ENCODE data around the gene BAIAP2. TPM values are rescaled to one million over a fixed set of nuclear protein-coding genes. Genes with fewer than 3 reads are reported as not detected.

Gene BAIAP2
- total and polyA plus RNA-seq, 2 of the 13 experiments (the other 11 are each of a cell fraction or from before 2014, with no cell fraction given) = 22.5 to 24.0 TPM

DNA sequence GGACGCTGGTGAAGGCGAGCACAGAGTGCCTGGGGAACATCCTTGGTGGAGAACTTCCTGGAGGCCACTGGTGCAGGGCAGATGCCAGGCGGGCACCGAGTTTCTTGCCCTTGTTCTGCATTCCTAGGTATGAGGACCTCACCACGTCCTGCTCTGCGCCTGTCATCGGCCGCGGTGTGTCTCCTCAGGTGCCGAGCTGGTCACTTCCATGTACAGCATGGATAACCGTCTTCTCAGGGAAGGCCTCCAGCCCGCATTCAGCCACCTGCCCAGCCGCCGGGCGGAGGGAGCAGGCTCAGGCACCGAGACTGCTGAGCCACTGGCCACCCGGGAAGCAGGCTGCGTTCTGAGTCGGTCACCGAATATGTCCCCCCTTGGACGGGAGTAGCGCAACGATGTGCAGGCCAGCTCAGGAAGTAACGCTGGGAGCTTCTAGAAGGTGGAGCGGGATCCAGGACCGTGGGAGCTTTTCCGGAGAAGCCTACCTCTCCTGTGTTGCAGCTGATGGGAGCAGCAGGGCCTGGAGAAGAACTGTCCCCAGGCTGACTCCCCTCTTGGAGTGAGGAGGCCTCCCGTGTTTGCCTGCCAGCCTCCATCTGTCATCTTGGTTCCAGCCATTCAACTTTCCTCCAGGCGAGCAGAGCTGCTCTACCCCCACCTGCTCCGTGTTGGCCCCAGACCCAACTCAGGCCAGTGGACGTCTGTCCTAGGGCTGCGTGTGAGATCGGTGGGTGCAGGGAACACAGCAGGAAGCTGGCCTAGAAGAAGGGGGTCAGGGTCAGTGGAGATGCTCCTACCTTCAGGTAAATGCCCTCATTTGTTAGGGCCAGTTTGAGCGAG is 2.1 kb upstream of the BAIAP2 start:
- POLR2A ChIA-PET = interaction anchor here (1.0 to 2.9 kb wide), 4 partner anchors 8 to 63 kb away, joined by 3 to 23 read pairs (median 4); no protein-coding TSS in a partner anchor
- Histone ChIP-seq H3K4me2 (ENCODE audit: low read depth, low read length) (peak overlapping the region; percentile 97; the same call in 1 of the 2 replicates), H4K20me1 (ENCODE audit: insufficient read depth, low read length) (peaks cover 24% of the 10 kb centered on the region), H3K4me1 (ENCODE audit: insufficient read depth, low read length) (peaks cover 56% of the 10 kb centered on the region), H3K27me3 (ENCODE audit: control insufficient read depth in 1 of 2, insufficient read depth in 2 of 2, low read length in 2 of 2) (peaks cover 4 to 13% of the 10 kb centered on the region in 2 experiments; a peak in 3 of 5 replicates), H2AFZ (ENCODE audit: low read length) (no peak overlapping the region), H3K9me3 (ENCODE audit: low read length) (no peaks in the 10 kb centered on the region), H3K4me3 (replicated peaks in 1 of 3; ENCODE audit: insufficient read depth in 1 of 3, low read depth in 2 of 3, low read length in 3 of 3) (no peak overlapping the region), H3K79me2 (ENCODE audit: insufficient read depth, low read length) (peaks cover 22% of the 10 kb centered on the region), H3K36me3 (replicated peaks in 1 of 2; ENCODE audit: control insufficient read depth in 1 of 2, insufficient read depth in 2 of 2, low read length in 2 of 2) (no peaks in the 10 kb centered on the region), H3K27ac (ENCODE audit: extremely low read length, insufficient read depth, low read length) (no peak overlapping the region), H3K9ac (ENCODE audit: insufficient read depth, low read depth, low read length) (0 out of 2 replicates have a peak overlapping the region, but pooled peaks have one; percentile 68)
- 90% methylated on average over 32 of the region's 34 CpGs for WGBS (ENCODE audit: low lambda C conversion rate)
- in situ Hi-C loops (cut with HindIII; ENCODE audit: extremely low pct_ligation_motif_present, low pct_unique_long_range_greater_than_20kb) (no loop called here), intact Hi-C loops (cut with micrococcal nuclease; ENCODE audit: unreplicated experiment) (no loop called here)
- CTCF ChIA-PET (ENCODE audit: low intra/inter-chr PET ratio, low total read pairs) = no interaction called here
- no peak for DNase-seq (ENCODE audit: low spot score)
- ATAC-seq = no peak
- no peak for FAIRE-seq
- no TSS peak for BruUV-seq (replicated peaks)
- TF ChIP-seq ARNTL (CRISPR knock-in tag; IDR thresholded peaks at IDR 0.05) (no peak), HNRNPL (IDR thresholded peaks at IDR 0.05; ENCODE audit: low read depth, low read length) (0 out of 2 replicates have a peak, but pooled peaks have one; percentile 48), ZNF230 (CRISPR knock-in tag; IDR thresholded peaks at IDR 0.05) (no peak), ZNF879 (CRISPR knock-in tag; IDR thresholded peaks at IDR 0.05) (no peak), PHF20 (CRISPR knock-in tag; IDR thresholded peaks at IDR 0.05) (no peak), ZNF792 (CRISPR knock-in tag; IDR thresholded peaks at IDR 0.05) (no peak), ATF7 (IDR thresholded peaks at IDR 0.05) (no peak), ATF7 (CRISPR knock-in tag; IDR thresholded peaks at IDR 0.05) (no peak)
- TF ChIP-seq, protein P1, sequence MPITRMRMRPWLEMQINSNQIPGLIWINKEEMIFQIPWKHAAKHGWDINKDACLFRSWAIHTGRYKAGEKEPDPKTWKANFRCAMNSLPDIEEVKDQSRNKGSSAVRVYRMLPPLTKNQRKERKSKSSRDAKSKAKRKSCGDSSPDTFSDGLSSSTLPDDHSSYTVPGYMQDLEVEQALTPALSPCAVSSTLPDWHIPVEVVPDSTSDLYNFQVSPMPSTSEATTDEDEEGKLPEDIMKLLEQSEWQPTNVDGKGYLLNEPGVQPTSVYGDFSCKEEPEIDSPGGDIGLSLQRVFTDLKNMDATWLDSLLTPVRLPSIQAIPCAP (CRISPR knock-in tag; IDR thresholded peaks at IDR 0.05; ENCODE audit: low read depth) = no peak
- TF ChIP-seq, protein P2, sequence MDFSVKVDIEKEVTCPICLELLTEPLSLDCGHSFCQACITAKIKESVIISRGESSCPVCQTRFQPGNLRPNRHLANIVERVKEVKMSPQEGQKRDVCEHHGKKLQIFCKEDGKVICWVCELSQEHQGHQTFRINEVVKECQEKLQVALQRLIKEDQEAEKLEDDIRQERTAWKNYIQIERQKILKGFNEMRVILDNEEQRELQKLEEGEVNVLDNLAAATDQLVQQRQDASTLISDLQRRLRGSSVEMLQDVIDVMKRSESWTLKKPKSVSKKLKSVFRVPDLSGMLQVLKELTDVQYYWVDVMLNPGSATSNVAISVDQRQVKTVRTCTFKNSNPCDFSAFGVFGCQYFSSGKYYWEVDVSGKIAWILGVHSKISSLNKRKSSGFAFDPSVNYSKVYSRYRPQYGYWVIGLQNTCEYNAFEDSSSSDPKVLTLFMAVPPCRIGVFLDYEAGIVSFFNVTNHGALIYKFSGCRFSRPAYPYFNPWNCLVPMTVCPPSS (IDR thresholded peaks at IDR 0.05) = no peak
- TF ChIP-seq, protein P3, sequence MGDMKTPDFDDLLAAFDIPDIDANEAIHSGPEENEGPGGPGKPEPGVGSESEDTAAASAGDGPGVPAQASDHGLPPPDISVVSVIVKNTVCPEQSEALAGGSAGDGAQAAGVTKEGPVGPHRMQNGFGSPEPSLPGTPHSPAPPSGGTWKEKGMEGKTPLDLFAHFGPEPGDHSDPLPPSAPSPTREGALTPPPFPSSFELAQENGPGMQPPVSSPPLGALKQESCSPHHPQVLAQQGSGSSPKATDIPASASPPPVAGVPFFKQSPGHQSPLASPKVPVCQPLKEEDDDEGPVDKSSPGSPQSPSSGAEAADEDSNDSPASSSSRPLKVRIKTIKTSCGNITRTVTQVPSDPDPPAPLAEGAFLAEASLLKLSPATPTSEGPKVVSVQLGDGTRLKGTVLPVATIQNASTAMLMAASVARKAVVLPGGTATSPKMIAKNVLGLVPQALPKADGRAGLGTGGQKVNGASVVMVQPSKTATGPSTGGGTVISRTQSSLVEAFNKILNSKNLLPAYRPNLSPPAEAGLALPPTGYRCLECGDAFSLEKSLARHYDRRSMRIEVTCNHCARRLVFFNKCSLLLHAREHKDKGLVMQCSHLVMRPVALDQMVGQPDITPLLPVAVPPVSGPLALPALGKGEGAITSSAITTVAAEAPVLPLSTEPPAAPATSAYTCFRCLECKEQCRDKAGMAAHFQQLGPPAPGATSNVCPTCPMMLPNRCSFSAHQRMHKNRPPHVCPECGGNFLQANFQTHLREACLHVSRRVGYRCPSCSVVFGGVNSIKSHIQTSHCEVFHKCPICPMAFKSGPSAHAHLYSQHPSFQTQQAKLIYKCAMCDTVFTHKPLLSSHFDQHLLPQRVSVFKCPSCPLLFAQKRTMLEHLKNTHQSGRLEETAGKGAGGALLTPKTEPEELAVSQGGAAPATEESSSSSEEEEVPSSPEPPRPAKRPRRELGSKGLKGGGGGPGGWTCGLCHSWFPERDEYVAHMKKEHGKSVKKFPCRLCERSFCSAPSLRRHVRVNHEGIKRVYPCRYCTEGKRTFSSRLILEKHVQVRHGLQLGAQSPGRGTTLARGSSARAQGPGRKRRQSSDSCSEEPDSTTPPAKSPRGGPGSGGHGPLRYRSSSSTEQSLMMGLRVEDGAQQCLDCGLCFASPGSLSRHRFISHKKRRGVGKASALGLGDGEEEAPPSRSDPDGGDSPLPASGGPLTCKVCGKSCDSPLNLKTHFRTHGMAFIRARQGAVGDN (CRISPR knock-in tag; IDR thresholded peaks at IDR 0.05) = peak; percentile 27
